Colonic mucosa (tissue), 4 donors: ENCODE results near the gene SLC27A4. TPM values are rescaled to one million over a fixed set of nuclear protein-coding genes. Genes with fewer than 3 reads are reported as not detected.

Source experiments
- DNase-seq: peaks from one replicate; pipeline ENCODE4 v3.0.0-alpha.2; 2020
- H3K27ac ChIP-seq: fragments of 200-600 bp; one replicate; pipeline ENCODE4 v1.8.0; 2021
- H3K27me3 ChIP-seq: fragments of 200-600 bp; one replicate; pipeline ENCODE4 v1.8.0; 2021
- H3K36me3 ChIP-seq: fragments of 200-600 bp; one replicate; pipeline ENCODE4 v1.8.0; 2021
- H3K4me1 ChIP-seq: fragments of 200-600 bp; one replicate; pipeline ENCODE4 v1.8.0; 2021; ENCODE audit warnings: mild to moderate bottlenecking
- H3K4me3 ChIP-seq: fragments of 200-600 bp; one replicate; pipeline ENCODE4 v1.8.0; 2021
- H3K9ac ChIP-seq, 2 donors: one replicate each; pipeline ENCODE4 v1.7.0; 2013; ENCODE audit warnings: control low read depth in 2 of 2, low read depth in 2 of 2, low read length in 2 of 2
- H3K9me3 ChIP-seq: fragments of 200-600 bp; one replicate; pipeline ENCODE4 v1.8.0; 2021
- CTCF ChIP-seq: fragments of 200-600 bp; IDR thresholded peaks from one replicate; pipeline ENCODE4 v1.8.0; 2022; ENCODE audit warnings: antibody characterized with exemption, mild to moderate bottlenecking
- intact Hi-C: fragments of 100-400 bp; cut with DNase I; formaldehyde crosslinking; loops from one replicate; pipeline ENCODE4 v1.14.1; 2022
- total RNA-seq, 2 donors: library from RNA; stranded (reverse); fragmentation: NEBNext Ultra II Directional in 1 of 2; extraction: Animal tissue kit (Norgen Biotek cat#: 25700) in 1 of 2; gene quantifications; one replicate each; pipeline ENCODE4 v1.2.1, GENCODE V29; 2021
- donor health status: healthy.
- donor health status: DM: no; HTN: no; CAD: no.
- donor health status: DM: no; HTN: no; CAD: no.

The SLC27A4 gene
- total RNA-seq, 2 donors from 2014 or later = 26.8 to 68.3 TPM

DNA sequence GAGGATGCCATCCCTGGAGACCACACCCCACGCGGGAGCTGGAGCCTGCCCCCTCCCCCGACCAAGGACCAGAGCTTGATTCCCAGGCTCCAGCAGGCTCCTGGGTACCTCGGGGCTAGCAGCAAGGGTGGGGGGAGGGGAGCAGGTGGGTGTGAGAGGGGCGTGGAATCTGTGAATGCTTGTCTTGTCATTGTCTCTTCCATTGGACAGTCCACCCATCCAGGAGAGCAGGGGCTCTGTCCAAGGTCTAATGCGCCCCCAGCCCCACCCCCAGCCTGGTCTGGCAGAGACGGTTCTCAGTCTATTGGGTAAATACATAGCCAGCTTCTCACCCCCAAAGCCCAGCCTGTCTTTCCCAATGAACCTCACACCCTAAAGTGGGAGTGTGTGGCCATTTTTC is 53.6 kb downstream of the SLC27A4 start:
- Histone ChIP-seq H3K4me1 (no peaks in the 10 kb centered on the region), H3K4me3 (no peak overlapping the region), H3K9ac (no peak overlapping the region), H3K27me3 (no peaks in the 10 kb centered on the region), H3K9me3 (no peaks in the 10 kb centered on the region), H3K27ac (no peak overlapping the region), H3K36me3 (no peaks in the 10 kb centered on the region)
- no peak for TF ChIP-seq CTCF
- DNase-seq = no peak
- intact Hi-C loops = no loop called here

DNA sequence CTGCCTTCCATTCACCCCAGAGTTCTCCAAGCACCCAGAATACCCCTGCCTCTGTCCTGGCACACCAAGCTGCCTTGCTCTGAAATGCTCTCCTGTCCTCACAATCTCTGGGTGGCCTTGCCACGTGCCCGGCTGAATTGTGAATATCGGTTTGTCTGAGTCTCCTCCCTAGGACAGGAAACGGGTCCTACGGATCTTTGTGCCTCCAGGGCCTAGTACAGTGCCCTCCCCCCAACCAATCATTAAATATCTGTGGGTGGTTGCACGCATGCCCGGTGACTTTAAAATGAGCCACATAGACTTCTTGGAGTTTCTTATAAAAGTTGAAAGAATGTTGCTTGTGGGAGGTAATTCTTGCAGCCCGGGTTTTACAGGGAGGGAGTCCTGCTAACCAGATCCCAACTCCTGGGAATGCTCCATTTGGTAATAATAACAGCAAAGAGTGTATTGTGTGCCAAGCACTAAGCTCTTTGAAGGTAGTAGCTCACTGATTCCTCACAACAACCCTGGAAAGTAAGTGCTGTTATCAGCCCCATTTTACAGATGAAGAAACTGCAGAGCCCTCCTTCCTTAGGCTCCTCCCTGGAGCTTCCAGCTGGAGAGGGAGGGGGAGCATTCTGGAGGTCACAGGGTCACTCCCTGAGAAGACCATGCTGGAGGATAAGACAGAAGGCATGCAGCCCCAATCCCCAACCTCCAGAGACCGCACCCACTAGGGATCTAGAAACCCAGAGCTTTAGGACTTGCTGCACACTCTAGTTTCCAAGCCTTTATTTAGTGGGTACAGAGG is 54.2 kb downstream of the SLC27A4 start:
- Histone ChIP-seq H3K9me3 (no peaks in the 10 kb centered on the region), H3K27me3 (no peaks in the 10 kb centered on the region), H3K4me1 (no peaks in the 10 kb centered on the region), H3K4me3 (no peak overlapping the region), H3K27ac (no peak overlapping the region), H3K9ac (no peak overlapping the region), H3K36me3 (no peaks in the 10 kb centered on the region)
- DNase-seq = no peak
- intact Hi-C loops = no loop called here
- no peak for TF ChIP-seq CTCF

GRCh38 chr9:128396970-128397613 is 56.8 kb downstream of the SLC27A4 start:
- H3K27ac ChIP-seq = no peak overlapping the region
- no peaks in the 10 kb centered on the region for H3K9me3 ChIP-seq
- no peak overlapping the region for H3K9ac ChIP-seq
- no peaks in the 10 kb centered on the region for H3K4me1 ChIP-seq
- H3K4me3 ChIP-seq = no peak overlapping the region
- no peaks in the 10 kb centered on the region for H3K36me3 ChIP-seq
- intact Hi-C loops = no loop called here
- TF ChIP-seq CTCF = no peak
- no peak for DNase-seq
- no peaks in the 10 kb centered on the region for H3K27me3 ChIP-seq

DNA sequence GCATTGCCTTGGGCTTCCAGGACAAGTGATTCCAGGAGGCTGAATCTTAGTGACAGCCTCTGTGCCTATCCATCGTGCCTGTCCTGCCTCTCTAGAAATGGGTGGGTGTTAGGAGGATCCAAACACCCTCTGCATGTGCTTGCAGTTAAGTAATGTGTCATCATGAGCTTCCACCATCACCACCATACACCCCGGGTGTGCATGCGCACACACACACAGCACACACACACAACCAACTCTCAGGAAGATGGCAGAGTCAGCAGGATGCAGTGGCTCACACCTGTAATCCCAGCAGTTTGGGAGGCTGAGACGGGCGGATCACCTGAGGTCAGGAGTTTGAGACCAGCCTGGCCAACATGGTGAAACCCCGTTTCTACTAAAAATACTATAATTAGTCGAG is 57.5 kb downstream of the SLC27A4 start:
- intact Hi-C loops = no loop called here
- Histone ChIP-seq H3K9ac (no peak overlapping the region), H3K27ac (no peak overlapping the region), H3K4me3 (no peak overlapping the region), H3K36me3 (no peaks in the 10 kb centered on the region), H3K4me1 (no peaks in the 10 kb centered on the region), H3K27me3 (no peaks in the 10 kb centered on the region), H3K9me3 (no peaks in the 10 kb centered on the region)
- no peak for TF ChIP-seq CTCF
- DNase-seq = no peak

GRCh38 chr9:128399861-128400260 is 59.5 kb downstream of the SLC27A4 start:
- no peaks in the 10 kb centered on the region for H3K4me1 ChIP-seq
- TF ChIP-seq CTCF = no peak
- no peak overlapping the region for H3K4me3 ChIP-seq
- no peaks in the 10 kb centered on the region for H3K27me3 ChIP-seq
- no peak overlapping the region for H3K9ac ChIP-seq
- H3K36me3 ChIP-seq = no peaks in the 10 kb centered on the region
- no peaks in the 10 kb centered on the region for H3K9me3 ChIP-seq
- no peak for DNase-seq
- intact Hi-C loops = no loop called here
- H3K27ac ChIP-seq = no peak overlapping the region
